ENCODE results near the gene SLC38A7. TPM values are rescaled to one million over a fixed set of nuclear protein-coding genes. Genes with fewer than 3 reads are reported as not detected.
A peak's percentile ranks its signal among the peaks of the same experiment; 100 is the strongest.

Gene SLC38A7
- total and polyA plus RNA-seq, 2 of the 13 experiments (the other 11 are each of a cell fraction or from before 2014, with no cell fraction given), result 13.2 to 14.1 TPM

DNA sequence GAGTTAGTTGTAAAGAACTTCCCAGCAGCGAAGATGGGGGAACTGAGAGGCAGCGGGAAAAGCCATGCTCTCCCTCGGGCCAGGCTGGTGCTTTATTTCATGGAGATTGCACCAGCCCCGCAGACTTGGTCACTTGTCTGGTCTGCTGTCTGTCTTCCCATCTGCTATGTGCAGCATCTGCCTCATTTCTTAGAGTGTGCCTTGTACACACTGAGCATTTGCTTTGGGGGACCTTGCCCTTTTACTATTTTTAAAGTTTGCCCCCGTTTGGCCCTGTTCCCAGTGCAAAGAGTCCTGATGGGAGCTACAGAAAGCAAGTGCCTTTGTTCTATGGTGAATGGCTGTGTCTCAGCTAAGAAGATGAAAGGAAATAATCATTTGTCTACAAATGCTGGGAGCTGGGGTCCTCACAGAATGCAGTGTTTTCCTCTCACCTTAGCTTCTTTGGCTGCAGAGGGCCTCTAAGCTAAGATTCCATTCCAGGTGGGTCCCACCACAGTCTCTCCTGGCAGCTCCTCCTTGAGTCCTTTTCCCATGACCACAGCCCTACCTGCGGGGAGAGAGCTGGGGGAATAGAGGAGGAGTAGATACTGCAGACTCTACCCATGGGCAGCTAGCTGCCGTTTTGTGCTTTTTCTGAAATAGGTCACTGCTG, 29.9 kb downstream of the SLC38A7 start (continued):
- TF ChIP-seq, protein P1, sequence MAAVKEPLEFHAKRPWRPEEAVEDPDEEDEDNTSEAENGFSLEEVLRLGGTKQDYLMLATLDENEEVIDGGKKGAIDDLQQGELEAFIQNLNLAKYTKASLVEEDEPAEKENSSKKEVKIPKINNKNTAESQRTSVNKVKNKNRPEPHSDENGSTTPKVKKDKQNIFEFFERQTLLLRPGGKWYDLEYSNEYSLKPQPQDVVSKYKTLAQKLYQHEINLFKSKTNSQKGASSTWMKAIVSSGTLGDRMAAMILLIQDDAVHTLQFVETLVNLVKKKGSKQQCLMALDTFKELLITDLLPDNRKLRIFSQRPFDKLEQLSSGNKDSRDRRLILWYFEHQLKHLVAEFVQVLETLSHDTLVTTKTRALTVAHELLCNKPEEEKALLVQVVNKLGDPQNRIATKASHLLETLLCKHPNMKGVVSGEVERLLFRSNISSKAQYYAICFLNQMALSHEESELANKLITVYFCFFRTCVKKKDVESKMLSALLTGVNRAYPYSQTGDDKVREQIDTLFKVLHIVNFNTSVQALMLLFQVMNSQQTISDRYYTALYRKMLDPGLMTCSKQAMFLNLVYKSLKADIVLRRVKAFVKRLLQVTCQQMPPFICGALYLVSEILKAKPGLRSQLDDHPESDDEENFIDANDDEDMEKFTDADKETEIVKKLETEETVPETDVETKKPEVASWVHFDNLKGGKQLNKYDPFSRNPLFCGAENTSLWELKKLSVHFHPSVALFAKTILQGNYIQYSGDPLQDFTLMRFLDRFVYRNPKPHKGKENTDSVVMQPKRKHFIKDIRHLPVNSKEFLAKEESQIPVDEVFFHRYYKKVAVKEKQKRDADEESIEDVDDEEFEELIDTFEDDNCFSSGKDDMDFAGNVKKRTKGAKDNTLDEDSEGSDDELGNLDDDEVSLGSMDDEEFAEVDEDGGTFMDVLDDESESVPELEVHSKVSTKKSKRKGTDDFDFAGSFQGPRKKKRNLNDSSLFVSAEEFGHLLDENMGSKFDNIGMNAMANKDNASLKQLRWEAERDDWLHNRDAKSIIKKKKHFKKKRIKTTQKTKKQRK (IDR thresholded peaks at IDR 0.05; ENCODE audit: low read length), result no peak
- TF ChIP-seq, protein P2, sequence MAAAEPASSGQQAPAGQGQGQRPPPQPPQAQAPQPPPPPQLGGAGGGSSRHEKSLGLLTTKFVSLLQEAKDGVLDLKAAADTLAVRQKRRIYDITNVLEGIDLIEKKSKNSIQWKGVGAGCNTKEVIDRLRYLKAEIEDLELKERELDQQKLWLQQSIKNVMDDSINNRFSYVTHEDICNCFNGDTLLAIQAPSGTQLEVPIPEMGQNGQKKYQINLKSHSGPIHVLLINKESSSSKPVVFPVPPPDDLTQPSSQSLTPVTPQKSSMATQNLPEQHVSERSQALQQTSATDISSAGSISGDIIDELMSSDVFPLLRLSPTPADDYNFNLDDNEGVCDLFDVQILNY (CRISPR knock-in tag; conservative IDR thresholded peaks at IDR 0.05), result no peak
- TF ChIP-seq FOXP1 (IDR thresholded peaks at IDR 0.05) (no peak), FOXP1 (CRISPR knock-in tag; IDR thresholded peaks at IDR 0.05) (no peak), ELF3 (CRISPR knock-in tag; IDR thresholded peaks at IDR 0.05) (no peak), ZNF792 (CRISPR knock-in tag; IDR thresholded peaks at IDR 0.05) (no peak), RFX1 (IDR thresholded peaks at IDR 0.05) (no peak), ZNF567 (CRISPR knock-in tag; IDR thresholded peaks at IDR 0.05; ENCODE audit: borderline replicate concordance) (no peak), ZFYVE20 (CRISPR knock-in tag; IDR thresholded peaks at IDR 0.05; ENCODE audit: borderline replicate concordance, low read depth) (no peak), ZNF7 (CRISPR knock-in tag; IDR thresholded peaks at IDR 0.05) (no peak), ZNF713 (CRISPR knock-in tag; IDR thresholded peaks at IDR 0.05) (no peak), MYNN (CRISPR knock-in tag; IDR thresholded peaks at IDR 0.05; ENCODE audit: low read depth) (no peak), ZNF629 (CRISPR knock-in tag; conservative IDR thresholded peaks at IDR 0.05) (no peak), HNF4A (CRISPR knock-in tag; IDR thresholded peaks at IDR 0.05) (peak; percentile 27; the same call in 1 of the 2 replicates), KDM4B (CRISPR knock-in tag; IDR thresholded peaks at IDR 0.05) (no peak), NFE2 (CRISPR knock-in tag; IDR thresholded peaks at IDR 0.05) (no peak), SNAPC2 (CRISPR knock-in tag; IDR thresholded peaks at IDR 0.05) (no peak), ZBTB7A (CRISPR knock-in tag; IDR thresholded peaks at IDR 0.05) (no peak), MIER2 (CRISPR knock-in tag; IDR thresholded peaks at IDR 0.05) (no peak), ZNF343 (CRISPR knock-in tag; IDR thresholded peaks at IDR 0.05) (peak; percentile 27; the same call in 1 of the 2 replicates), NFATC3 (CRISPR knock-in tag; IDR thresholded peaks at IDR 0.05) (no peak), ZNF441 (CRISPR knock-in tag; IDR thresholded peaks at IDR 0.05; ENCODE audit: borderline replicate concordance) (no peak), KDM3A (CRISPR knock-in tag; IDR thresholded peaks at IDR 0.05; ENCODE audit: low read depth) (no peak), ARNT (IDR thresholded peaks at IDR 0.05) (no peak)
- TF ChIP-seq, protein P3, sequence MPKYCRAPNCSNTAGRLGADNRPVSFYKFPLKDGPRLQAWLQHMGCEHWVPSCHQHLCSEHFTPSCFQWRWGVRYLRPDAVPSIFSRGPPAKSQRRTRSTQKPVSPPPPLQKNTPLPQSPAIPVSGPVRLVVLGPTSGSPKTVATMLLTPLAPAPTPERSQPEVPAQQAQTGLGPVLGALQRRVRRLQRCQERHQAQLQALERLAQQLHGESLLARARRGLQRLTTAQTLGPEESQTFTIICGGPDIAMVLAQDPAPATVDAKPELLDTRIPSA (CRISPR knock-in tag; IDR thresholded peaks at IDR 0.05; ENCODE audit: borderline replicate concordance), result no peak
- TF ChIP-seq, protein P4, sequence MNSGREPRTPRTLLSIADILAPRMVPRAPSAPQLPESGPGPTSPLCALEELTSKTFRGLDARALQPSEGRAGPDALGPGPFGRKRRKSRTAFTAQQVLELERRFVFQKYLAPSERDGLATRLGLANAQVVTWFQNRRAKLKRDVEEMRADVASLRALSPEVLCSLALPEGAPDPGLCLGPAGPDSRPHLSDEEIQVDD (CRISPR knock-in tag; IDR thresholded peaks at IDR 0.05; ENCODE audit: borderline replicate concordance), result no peak
- TF ChIP-seq, protein P5, sequence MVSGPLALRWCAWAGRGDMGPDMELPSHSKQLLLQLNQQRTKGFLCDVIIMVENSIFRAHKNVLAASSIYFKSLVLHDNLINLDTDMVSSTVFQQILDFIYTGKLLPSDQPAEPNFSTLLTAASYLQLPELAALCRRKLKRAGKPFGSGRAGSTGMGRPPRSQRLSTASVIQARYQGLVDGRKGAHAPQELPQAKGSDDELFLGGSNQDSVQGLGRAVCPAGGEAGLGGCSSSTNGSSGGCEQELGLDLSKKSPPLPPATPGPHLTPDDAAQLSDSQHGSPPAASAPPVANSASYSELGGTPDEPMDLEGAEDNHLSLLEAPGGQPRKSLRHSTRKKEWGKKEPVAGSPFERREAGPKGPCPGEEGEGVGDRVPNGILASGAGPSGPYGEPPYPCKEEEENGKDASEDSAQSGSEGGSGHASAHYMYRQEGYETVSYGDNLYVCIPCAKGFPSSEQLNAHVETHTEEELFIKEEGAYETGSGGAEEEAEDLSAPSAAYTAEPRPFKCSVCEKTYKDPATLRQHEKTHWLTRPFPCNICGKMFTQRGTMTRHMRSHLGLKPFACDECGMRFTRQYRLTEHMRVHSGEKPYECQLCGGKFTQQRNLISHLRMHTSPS (CRISPR knock-in tag; IDR thresholded peaks at IDR 0.05; ENCODE audit: low read depth), result no peak

All from HepG2 (cell line).